NCI-H2107 treated with DMSO at 0.1 percent for 48 hours (cell line): Measurements from ENCODE around the gene ABHD17A.

Experiments
- DNase-seq: peaks from one replicate; lab custom pipeline; 2025; ENCODE audit not compliant: unreplicated experiment; lab: John Stamatoyannopoulos, UW

Gene ABHD17A

DNA sequence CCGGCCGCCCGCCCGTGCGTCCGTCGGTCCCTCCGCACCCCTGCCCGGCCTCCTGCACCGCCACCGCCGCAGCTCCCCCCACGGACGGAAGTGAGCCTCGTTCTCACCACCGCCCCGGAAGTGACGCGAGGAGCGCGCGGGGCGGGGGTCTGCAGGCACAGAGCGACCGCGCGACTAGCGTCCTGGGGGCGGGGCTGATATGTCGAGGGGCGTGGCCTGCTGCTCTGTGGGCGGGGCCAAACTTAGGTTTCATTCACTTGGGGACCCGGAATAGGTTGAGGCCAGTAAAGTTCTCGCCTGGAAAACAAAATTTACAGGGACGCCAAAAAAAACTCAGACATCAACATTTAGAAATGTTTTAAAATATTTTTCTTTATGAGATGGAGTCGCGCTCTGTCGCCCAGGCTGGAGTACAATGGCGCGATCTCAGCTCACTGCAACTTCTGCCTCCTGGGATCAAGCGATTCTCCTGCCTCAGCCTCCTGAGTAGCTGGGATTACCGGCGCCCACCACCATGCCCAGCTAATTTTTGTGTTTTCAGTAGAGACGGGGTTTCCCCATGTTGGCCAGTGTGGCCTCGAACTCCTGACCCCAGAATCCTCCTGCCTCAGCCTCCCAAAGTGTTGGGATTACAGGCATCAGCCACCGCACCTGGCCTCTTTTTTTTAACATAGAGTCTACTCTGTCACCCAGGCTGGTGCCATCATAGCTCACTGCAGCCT, at the start of gene ABHD17A:
Gene ABHD17A (minus strand): TSS at position 99 of the 722 bp plus-strand sequence. CDS start 3,930 bp downstream, outside the sequence.
- peak; percentile 70 for DNase-seq

DNA sequence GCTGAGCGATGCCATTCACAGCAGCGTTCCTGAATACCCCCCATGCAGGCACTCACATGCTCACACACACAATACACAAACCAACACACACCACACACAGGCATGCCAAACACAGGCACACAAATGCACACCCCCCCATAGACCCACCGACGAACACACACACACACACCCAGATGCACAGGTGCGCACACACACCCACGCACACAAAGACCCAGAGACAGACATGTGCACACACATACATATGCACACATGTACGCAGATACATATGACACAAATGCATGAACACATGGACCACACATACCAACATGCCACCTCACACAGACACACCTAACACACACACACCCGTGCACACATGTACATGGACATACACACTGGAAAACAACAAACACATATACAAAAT, 48.6 kb upstream of the ABHD17A start:
- DNase-seq, result no peak

DNA sequence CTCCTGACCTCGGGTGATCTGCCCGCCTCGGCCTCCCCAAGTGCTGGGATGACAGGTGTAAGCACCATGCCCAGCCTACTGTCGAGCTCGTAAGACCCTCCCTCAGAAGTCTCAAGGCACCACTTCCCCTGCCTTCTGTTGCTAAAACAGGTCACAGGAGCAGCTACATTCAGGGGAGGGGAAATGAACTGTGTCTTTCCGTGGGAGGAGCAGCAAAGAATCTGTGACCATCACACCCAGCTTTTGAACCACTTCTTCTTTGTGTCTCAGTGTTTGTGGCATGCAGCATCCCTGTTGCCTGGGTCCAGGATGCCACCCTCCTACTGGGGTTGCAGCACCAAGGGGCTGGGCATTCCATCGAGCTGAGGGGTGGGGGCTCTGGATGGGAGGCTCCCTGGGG, 47.9 kb upstream of the ABHD17A start:
- DNase-seq, result no peak

DNA sequence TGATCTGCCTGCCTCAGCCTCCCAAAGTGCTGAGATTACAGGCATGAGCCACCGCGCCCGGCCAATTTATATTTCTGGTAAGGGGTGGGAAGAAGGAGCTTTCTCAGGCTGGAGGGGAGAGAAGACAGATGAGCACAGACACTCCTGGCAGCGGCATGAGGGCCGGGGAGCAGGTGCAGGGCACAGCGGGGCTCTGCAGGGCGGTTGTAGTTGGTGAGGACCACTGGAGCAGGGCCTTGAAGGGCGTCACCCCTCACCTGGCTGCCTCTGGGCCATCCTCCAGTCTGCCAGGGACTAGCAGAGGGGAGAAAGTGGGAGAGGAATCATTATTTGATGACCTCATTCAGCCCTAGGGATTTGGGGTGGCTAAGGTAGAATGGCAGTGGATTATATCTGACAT, 47.1 kb upstream of the ABHD17A start:
- DNase-seq, result no peak

DNA sequence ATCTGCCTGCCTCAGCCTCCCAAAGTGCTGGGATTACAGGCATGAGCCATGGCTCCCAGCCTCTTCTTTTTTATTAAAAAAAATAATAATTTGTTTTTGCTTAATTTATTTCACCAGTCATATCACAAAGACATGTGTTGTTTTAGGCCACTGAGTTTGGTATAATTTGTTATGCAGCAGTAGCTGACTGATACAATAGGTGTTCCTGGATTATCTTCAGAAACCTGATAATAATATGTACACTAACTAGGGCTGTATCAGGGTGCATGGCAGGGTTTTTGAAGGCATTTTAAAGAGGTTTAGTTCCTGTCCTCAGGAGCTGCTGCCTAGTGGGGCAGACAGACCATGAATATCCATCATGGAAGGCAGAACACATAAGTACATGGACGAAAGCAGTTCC, 46.1 kb upstream of the ABHD17A start:
- DNase-seq, result no peak

DNA sequence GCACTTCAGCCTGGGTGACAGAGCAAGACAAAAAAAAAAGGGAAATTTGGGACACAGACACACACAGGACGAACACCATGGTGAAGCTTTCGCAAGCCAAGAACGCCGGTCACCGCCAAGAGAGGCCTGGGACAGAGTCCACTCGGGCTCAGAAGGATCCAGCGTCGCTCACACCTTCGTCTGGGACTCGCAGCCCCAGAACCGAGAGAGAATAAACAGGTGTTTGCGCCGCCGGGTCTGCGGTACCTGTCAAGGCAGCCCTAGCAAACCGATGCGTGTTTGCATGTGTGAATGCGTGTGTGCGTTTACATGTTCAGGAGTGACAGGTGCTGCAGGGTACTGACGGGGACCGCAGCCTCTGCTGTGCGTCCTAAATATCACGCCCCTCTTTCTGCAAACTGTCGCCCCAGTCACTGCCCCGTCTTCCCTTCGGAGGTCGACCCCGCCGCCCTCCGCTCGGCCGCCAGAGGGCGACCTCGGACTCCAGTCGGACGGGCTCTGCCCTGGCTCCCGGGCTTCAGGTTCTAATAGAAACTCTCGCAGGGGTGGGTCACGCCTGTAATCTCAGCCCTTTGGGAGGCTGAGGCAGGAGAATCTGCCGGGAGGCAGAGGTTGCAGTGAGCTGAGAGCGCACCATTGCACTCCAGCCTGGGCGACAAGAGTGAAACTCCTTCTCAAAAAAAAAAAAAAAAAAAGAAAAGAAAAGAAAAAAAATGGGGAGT, 43.9 kb upstream of the ABHD17A start:
- DNase-seq, result no peak

DNA sequence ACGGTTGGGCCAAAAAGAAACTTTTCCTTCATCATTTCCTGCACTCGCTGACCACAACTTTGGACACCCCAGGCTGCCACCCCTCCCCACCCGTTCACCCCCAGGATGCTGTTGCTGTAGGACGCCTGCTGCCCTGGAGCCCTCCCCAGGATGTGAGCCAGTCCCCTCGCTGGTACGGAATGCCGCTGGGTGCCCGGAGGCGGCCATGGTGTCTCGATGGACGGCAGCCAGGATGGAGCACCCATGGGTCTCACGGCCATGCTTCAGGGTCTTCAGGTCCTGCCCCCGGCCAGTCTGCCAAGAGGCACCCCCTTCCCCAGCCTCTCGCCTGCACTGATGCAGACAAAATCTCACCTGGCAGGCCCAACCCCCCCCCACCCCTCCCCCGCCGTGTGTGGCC, 40.2 kb upstream of the ABHD17A start:
- DNase-seq, result no peak

DNA sequence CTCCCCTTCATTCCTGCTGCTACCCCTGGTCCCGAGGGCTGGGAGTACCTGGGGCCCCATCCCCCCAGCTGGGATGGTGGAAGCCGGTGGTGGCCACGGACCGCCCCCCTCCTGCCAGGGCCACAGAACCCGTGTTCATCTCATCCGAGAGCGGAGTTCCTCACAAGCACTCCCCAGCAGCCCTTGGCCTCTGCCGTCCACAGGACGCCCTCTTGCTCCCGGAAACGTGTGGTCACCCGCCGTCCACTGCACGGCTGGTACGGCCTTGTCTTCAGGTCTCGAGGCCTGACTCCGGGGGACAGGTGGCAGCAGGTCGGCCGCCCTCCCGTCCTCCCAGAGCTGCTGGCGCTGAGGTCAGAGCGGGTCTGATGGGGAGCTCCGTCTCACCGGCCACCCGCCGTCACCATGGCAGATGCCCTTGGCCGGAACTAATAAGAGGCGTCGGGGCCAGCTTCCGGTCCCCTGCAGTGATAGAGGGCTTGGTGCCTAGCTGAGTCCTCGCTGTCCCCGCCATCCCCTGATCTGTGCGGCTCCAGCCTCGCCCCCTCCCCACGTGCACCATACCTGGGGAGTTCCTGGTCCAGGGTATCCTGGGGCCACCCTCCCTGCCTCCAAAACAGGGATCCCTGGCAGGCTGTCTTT, 39.1 kb upstream of the ABHD17A start:
- DNase-seq, result no peak

DNA sequence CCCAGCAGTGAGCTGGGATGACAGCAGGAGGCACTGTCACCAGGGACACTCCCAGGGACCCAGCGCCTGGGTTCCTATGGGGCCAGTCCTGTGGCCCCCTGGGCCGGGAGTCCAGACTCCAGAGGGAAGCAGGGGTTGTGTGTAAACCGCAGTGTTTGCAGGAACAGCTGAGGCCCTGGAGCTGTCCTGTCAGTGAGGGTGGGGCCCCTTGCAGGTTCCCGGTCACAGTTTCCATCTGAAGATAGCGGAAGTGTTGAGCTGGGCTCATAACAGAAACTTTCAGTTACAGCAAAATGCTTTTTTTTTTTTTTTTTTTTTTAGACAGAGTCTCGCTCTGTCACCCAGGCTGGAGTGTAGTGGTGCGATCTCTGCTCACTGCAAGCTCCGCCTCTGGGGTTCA, 38.0 kb upstream of the ABHD17A start:
- no peak for DNase-seq

DNA sequence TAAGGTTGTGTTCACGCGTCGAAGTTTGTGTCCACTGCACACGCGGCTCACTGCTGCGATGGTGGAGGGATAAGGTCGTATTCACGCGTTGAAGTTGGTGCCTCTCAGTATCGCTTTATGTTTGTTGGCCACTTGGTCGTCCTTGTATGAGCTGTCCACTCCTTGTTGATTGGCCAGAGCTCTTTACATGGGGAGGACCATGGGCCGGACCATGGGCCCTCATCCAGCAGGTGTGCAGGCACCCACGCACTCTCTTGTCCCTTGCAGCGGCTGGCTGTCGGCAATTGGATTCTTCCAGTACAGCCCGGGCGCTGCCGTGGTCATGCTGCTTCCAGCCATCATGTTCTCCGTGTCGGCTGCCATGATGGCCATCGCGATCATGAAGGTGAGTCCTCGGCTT, 37.5 kb upstream of the ABHD17A start:
- no peak for DNase-seq

DNA sequence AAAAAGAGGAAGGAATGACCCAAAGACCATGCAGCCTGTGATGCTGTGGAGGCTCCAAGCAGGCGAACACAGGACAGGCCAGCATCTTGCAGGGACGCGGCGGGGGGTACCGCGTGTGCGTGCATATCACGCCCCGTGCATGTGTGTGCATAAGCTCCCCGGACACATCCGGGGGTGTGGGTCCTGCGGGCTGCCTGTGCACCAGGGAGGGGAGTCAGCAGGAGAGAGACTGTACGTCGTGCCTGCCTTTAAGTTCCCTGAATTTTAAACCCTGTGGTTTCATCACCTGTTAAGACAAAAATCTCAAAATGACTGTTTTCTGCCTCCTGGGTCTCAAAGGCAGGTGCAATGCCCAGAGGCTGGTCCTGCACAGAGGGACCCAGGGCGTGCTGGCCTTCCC, 36.5 kb upstream of the ABHD17A start:
- DNase-seq, result no peak

DNA sequence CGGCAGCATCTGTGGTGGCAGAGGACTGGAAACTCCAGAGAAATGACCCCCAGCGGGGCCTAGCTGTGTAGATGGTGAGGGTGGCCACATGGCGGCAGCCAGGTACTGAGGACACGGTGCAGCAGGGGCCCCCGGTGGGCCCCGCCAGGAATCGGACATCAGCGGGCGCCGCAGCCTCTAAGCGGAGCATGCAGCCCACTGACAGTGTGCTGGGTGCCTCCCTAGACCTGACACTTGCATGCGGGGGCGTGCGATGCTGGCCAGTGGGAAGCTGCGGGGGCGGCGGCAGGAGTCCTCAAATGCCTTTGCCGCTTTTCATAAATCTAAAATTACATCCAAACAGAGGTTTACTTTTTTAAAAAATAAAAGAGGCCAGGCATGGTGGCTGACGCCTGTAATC, 36.0 kb upstream of the ABHD17A start:
- no peak for DNase-seq

DNA sequence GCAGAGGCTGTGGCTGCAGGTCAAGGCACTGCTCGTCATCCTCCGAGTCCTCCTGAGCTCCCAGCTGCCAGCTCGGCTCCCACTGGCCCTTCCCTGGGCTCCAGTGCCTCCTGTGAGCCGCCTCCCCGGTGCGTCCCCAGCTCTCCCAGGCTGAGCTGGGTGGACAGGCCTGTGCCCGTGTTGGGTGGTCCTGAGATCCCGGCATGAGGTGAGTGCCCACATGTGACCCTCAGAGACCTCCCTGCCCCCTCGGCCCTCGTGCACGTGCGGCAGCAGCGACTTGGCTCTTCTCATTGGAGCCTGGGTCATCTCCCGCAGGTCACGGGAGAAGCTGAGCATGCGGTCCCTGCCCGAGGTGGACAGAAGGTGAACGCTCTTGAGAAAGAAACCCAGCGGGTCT, 35.3 kb upstream of the ABHD17A start:
- DNase-seq, result no peak

DNA sequence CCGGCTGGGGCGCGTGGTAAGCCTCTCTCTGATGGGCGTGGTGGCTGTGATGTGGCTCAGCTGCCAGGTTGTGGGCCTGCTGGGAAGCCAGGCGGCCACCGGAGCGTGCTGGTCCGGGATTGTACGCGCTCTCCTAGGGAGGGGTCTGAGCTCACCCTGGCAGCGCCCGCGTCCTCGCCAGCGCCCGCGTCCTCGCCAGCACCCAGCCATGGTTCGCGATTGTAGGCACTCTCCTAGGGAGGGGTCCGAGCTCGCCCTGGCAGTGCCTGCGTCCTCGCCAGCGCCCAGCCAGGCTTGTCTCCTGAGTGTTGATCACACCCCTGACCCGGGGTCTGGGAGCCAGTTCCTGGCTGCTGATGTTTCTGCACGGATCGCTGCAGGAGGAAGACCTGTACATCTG, 33.7 kb upstream of the ABHD17A start:
- no peak for DNase-seq

DNA sequence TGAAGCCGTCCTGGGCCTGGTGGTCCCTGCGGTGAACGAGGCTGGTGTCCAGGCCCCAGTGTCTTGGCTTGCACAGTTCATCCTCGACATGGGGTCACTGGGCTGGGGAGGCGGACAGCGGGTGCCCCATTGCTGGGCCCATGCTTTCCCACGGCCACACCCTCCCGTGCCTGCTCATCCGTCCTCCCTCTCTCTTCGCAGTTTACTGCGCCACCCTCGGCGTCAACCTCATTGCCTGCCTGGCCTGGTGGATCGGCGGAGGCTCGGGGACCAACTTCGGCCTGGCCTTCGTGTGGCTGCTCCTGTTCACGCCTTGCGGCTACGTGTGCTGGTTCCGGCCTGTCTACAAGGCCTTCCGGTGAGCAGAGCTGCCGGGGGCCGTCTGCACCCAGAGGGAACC, 32.6 kb upstream of the ABHD17A start:
- no peak for DNase-seq

DNA sequence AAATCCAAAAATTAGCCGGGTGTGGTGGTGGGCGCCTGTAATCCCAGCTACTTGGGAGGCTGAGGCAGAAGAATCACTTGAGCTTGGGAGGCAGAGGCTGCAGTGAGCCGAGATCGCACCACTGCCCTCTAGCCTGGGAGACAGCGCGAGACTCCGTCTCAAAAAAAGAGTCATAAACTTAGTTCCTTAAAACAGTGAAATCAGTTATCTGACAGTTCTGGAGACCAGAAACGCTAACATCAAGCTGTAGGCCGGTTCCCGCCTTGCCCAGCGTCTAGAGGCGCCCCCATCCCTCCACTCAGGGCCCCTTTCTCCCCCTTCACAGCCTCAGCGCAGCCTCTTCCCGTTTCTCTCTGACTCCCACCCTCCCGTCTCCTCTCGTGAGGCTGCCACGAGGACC, 31.9 kb upstream of the ABHD17A start:
- DNase-seq, result no peak

DNA sequence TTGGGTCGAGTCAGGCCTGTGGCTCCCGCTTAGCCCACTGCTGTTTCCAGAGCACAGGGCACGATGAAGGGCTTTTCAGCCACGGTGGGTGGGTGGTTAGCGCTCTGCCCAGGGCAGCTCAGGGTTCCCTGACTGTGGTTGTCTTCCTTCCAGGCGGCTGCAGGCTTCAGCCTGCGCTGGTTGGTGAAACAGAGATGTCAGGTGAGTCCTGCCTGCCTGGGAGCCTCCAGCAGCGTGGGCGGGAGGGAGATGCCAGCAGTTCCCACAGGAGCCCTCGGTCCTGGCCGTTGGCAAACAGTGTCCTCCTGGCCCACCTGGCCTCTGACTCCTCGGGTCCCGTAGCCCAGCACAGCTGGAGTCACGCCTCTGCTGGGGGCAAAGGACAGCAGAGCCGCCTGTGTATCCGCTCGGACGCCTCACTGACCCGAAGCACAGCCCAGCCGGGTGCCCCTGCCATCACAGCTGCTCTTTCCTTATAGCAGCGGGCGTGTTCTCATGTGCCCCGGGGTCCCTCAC, 29.6 kb upstream of the ABHD17A start:
- no peak for DNase-seq

DNA sequence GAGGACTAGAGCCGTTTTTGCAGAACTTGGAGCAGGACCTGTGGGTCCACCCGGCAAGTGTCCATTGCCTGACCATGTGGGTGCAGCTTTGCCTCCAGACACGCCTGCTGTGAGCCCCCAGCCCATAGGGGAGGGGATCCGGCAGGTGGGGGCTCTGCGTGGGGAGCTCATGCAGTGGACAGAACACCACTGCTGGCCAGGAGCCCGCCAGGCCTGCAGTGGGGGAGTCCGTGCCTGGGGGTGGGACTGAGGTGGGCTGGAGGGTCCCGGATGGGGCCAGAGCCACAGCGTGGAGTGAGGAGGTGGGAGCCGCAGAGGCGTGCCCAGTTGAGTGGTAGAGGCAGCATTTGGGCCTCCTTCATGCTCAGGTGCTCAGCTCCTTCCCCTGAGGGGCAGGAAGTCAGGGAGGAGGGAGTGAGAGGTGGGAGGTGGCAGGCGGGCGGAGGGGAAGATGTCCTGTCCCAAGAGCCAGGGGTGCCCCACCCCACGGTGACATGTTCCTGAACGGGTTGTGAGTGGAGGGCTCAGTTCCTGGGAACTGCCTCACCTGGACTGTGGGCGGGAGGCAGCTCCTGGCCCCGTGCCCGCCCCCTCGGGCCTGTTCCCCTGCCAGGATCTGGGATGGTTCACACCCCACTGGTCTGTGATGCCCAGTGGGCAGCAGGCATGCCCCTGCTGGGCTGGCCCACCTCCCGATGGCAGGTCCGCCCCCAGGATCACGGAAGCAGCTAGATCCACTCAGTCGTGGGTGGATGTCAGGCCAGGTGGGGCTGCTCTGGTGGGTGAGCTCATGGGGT, 28.7 kb upstream of the ABHD17A start:
- no peak for DNase-seq

DNA sequence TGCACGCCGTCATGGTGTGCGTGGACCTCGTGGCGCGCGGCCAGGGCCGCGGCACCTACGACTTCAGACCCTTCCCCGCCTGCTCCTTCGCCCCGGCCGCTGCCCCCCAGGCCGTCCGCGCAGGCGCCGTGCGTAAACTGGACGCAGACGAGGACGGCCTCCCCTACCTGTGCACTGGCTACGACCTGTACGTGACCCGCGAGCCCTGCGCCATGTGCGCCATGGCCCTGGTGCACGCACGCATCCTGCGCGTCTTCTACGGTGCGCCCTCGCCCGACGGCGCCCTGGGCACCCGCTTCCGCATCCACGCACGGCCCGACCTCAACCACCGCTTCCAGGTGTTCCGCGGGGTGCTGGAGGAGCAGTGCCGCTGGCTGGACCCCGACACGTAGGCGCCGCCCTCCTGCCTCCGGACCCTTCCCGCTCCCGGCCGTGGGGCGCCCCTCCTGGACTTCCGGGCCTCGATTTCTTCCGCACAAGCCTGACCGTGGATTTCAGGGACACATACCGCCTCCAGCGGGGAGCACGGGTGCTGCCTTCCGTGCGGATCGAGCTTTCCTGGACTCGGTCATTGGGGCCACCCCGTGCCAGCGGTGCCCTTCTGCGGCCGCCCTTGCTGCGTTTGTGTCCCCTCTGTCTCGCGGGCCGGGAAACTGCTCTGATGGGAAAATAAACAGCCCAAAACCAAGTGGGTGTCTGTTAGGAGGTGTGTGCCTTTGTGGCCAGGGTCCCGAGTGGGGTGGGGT, 27.6 kb upstream of the ABHD17A start:
- DNase-seq, result no peak

DNA sequence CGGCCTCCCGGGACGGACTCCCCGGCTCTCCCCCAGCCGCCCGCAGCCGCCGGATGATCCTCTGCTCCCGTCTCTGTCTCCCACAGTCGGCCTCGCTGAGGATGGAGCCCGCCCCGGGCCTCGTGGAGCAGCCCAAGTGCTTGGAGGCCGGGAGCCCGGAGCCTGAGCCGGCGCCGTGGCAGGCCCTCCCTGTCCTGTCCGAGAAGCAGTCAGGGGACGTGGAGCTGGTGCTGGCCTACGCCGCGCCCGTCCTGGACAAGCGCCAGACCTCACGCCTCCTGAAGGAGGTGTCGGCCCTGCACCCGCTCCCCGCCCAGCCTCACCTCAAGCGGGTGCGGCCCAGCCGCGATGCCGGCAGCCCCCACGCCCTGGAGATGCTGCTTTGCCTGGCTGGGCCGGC, 26.7 kb upstream of the ABHD17A start:
- DNase-seq, result no peak

DNA sequence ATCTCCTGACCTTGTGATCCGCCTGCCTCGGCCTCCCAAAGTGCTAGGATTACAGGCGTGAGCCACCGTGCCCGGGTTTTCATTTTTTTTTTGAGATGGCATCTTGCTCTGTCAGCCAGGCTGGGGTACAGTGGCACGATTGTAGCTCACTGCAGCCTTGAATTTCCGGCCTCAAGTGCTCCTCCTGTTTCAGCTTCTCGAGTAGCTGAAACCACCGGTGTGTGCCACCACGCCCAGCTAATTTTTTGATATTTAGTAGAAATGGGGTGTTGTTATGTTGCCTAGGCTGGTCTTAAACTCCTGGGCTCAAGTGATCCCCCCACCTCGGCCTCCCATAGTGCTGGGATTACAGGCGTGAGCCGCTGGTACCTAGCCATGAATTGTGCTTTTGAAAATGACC, 25.8 kb upstream of the ABHD17A start:
- no peak for DNase-seq
